GM12878 (cell line): ENCODE measurements around the gene CHST5. TPM values are rescaled to one million over a fixed set of nuclear protein-coding genes. Genes with fewer than 3 reads are reported as not detected.

Experiments used
- BMI1 ChIP-seq: fragments of 450-650 bp; IDR thresholded peaks from 2 replicates; pipeline ENCODE4 v1.6.1; 2016; ENCODE audit warnings: mild to moderate bottlenecking, moderate library complexity, borderline replicate concordance
- CBFB ChIP-seq: IDR thresholded peaks from 2 replicates; pipeline ENCODE4 v1.6.1; 2016; ENCODE audit warnings: antibody characterized with exemption, low read depth
- CEBPB ChIP-seq, 2 experiments: fragments of 150-350 bp in 1 of 2; IDR thresholded peaks; 2 replicates each; pipeline ENCODE4 v1.6.1; 2012 to 2014; ENCODE audit warnings: low read depth in 2 of 2, low read length in 2 of 2, borderline replicate concordance in 1 of 2, inconsistent platforms in 1 of 2
- CHD2 ChIP-seq: IDR thresholded peaks from 2 replicates; pipeline ENCODE4 v1.6.1; 2011; ENCODE audit warnings: low read depth, low read length, improper control_type of control experiment, borderline replicate concordance
- CHD4 ChIP-seq: fragments of 200-600 bp; sonication (generic); IDR thresholded peaks from 2 replicates; pipeline ENCODE4 v1.6.1; 2016; ENCODE audit warnings: mild to moderate bottlenecking
- CREM ChIP-seq: IDR thresholded peaks from 2 replicates; pipeline ENCODE4 v1.6.1; 2014; ENCODE audit warnings: antibody characterized with exemption, low read depth
- EGR1 ChIP-seq, 2 experiments: IDR thresholded peaks; 1 replicate in 1 of 2; 2 replicates in 1 of 2; pipeline ENCODE4 v1.6.1; 2011 to 2012; ENCODE audit warnings: low read depth in 2 of 2, low read length in 2 of 2, borderline replicate concordance in 1 of 2, mild to moderate bottlenecking in 1 of 2, moderate library complexity in 1 of 2
- HDGF ChIP-seq: fragments of 450-650 bp; IDR thresholded peaks from 2 replicates; pipeline ENCODE4 v1.6.1; 2016; ENCODE audit warnings: antibody characterized with exemption
- IKZF2 ChIP-seq, 2 experiments: fragments of 450-650 bp; IDR thresholded peaks; 2 replicates each; pipeline ENCODE4 v1.6.1; 2017; ENCODE audit warnings: mild to moderate bottlenecking in 2 of 2, moderate library complexity in 2 of 2
- MEF2A ChIP-seq: IDR thresholded peaks from 2 replicates; pipeline ENCODE4 v1.6.1; 2011; ENCODE audit warnings: low read depth, mild to moderate bottlenecking, low read length, moderate library complexity; ENCODE audit not compliant: insufficient read depth
- MYC ChIP-seq: IDR thresholded peaks from 2 replicates; pipeline ENCODE4 v1.6.1; 2011; ENCODE audit warnings: mild to moderate bottlenecking, low read length, moderate library complexity, inconsistent platforms; ENCODE audit not compliant: insufficient read depth, insufficient replicate concordance, insufficient read length, severe bottlenecking
- RFX5 ChIP-seq: IDR thresholded peaks from 2 replicates; pipeline ENCODE4 v1.6.1; 2011; ENCODE audit warnings: low read depth, low read length, improper control_type of control experiment
- TARDBP ChIP-seq: IDR thresholded peaks from 2 replicates; pipeline ENCODE4 v1.6.1; 2016; ENCODE audit warnings: borderline replicate concordance
- WRNIP1 ChIP-seq: IDR thresholded peaks from 2 replicates; pipeline ENCODE4 v1.6.1; 2011; ENCODE audit warnings: low read depth, low read length, improper control_type of control experiment, borderline replicate concordance
- ZNF24 ChIP-seq: fragments of 450-650 bp; IDR thresholded peaks from 2 replicates; pipeline ENCODE4 v1.6.1; 2017; ENCODE audit warnings: antibody characterized with exemption, mild to moderate bottlenecking
- ZNF622 ChIP-seq: fragments of 450-650 bp; IDR thresholded peaks from 2 replicates; pipeline ENCODE4 v1.6.1; 2017; ENCODE audit warnings: mild to moderate bottlenecking, inconsistent platforms
- polyA plus RNA-seq, 11 experiments: library from polyadenylated mRNA; depleted of rRNA in 4 of 11; unstranded in 6 of 11; stranded (reverse) in 5 of 11; fragments of >200 nt; fragmentation: Nextera tagmentation in 4 of 11; fragmentation: Illumina TruSeq in 1 of 11; extraction: Ambion mirVana in 4 of 11; extraction: Trizol in 1 of 11; gene quantifications; 1 replicate in 1 of 11; 2 replicates in 10 of 11; pipeline versions ENCODE4 v1.2.1 to v1.2.3, GENCODE V29; 2011 to 2016; ENCODE audit warnings: inconsistent platforms in 2 of 11, missing spikeins in 2 of 11, low read depth in 1 of 11
- total RNA-seq, 4 experiments: library from RNA; depleted of rRNA in 3 of 4; stranded (reverse); fragments of >200 nt in 3 of 4; fragmentation: Illumina TruSeq in 1 of 4; extraction: Trizol in 1 of 4; gene quantifications; 2 replicates each; pipeline versions ENCODE4 v1.2.1 to v1.2.3, GENCODE V29; 2013 to 2021
- TF ChIP-seq, protein P1 (sequence below): fragments of 450-650 bp; IDR thresholded peaks from 2 replicates; pipeline ENCODE4 v1.6.1; 2016; ENCODE audit warnings: mild to moderate bottlenecking
- TF ChIP-seq, protein P2 (sequence below): fragments of 450-650 bp; IDR thresholded peaks from 2 replicates; pipeline ENCODE4 v1.6.1; 2017; ENCODE audit warnings: borderline replicate concordance
- TF ChIP-seq, protein P3 (sequence below): IDR thresholded peaks from 2 replicates; pipeline ENCODE4 v1.6.1; 2011; ENCODE audit warnings: low read depth, mild to moderate bottlenecking, low read length, moderate library complexity, borderline replicate concordance; ENCODE audit errors: extremely low read depth
- TF ChIP-seq, protein P4 (sequence below): fragments of 450-650 bp; IDR thresholded peaks from 2 replicates; pipeline ENCODE4 v1.6.1; 2018; ENCODE audit warnings: borderline replicate concordance, mild to moderate bottlenecking; ENCODE audit not compliant: partially characterized antibody
- TF ChIP-seq, protein P5 (sequence below): IDR thresholded peaks from 2 replicates; pipeline ENCODE4 v1.6.1; 2012; ENCODE audit warnings: low read depth, low read length, improper control_type of control experiment

CHST5 gene
- total and polyA plus RNA-seq, 10 of the 15 experiments (the other 5 are each of a cell fraction or from before 2014, with no cell fraction given), result 0.04 to 0.43 (median 0.14) TPM; not detected in 6

DNA sequence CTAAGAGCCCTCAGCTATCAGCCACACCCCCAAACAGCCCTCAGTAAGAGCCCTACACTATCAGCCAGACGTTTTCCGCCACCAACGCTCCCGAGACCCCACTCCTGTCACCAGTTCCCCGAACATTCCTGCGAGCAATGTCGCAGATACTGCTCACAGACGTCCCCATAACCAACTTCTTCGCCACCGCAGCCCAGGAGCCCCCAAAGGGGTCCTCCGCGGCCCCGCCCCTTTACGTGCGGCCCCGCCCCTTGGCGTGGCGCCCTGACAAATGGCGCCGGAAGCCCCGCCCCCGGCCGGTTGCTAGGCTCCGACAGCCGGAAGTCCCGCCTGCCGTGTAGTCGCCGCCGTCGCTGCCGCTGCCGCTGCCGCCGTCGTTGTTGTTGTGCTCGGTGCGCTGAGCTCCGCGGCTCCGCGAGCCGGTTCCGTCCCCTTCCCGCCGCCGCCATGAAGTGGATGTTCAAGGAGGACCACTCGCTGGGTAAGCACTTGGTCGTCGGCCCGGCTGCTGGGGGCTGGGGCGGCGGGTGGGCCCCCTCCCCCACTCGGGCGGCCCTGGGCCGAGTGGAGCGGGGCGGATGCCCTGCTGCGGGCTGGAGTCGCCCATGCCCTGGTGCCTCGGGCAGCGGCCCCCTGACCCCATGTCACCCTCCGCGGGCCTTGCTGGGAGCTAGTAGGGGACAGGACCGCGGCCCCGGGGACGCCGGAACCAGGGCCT, 30.3 kb upstream of the CHST5 start, which contains the start of gene GABARAPL2 (continued):
- TF ChIP-seq, protein P1, sequence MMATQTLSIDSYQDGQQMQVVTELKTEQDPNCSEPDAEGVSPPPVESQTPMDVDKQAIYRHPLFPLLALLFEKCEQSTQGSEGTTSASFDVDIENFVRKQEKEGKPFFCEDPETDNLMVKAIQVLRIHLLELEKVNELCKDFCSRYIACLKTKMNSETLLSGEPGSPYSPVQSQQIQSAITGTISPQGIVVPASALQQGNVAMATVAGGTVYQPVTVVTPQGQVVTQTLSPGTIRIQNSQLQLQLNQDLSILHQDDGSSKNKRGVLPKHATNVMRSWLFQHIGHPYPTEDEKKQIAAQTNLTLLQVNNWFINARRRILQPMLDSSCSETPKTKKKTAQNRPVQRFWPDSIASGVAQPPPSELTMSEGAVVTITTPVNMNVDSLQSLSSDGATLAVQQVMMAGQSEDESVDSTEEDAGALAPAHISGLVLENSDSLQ, result peak; percentile 79
- TF ChIP-seq, protein P2, sequence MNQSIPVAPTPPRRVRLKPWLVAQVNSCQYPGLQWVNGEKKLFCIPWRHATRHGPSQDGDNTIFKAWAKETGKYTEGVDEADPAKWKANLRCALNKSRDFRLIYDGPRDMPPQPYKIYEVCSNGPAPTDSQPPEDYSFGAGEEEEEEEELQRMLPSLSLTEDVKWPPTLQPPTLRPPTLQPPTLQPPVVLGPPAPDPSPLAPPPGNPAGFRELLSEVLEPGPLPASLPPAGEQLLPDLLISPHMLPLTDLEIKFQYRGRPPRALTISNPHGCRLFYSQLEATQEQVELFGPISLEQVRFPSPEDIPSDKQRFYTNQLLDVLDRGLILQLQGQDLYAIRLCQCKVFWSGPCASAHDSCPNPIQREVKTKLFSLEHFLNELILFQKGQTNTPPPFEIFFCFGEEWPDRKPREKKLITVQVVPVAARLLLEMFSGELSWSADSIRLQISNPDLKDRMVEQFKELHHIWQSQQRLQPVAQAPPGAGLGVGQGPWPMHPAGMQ, result no peak
- TF ChIP-seq ZNF622 (no peak), MYC (no peak), CHD2 (peak; percentile 71; the same call in 1 of the 2 replicates), CBFB (no peak), MEF2A (no peak), BMI1 (peak; percentile 53; the same call in 1 of the 2 replicates), CHD4 (no peak), ZNF24 (no peak), IKZF2 (IDR thresholded peaks at IDR 0.05) (no peak), CREM (no peak; the same call in 1 of the 2 replicates), TARDBP (no peak), RFX5 (0 out of 2 replicates have a peak, but pooled peaks have one; percentile 26), HDGF (no peak; the same call in none of the 2 replicates), EGR1 (IDR thresholded peaks at IDR 0.05; ENCODE audit: borderline replicate concordance in 1 of 2, low read depth in 2 of 2, low read length in 2 of 2) (no peak), CEBPB (IDR thresholded peaks at IDR 0.05; ENCODE audit: borderline replicate concordance in 1 of 2, low read depth in 2 of 2, low read length in 2 of 2) (no peak), WRNIP1 (no peak)
- TF ChIP-seq, protein P3, sequence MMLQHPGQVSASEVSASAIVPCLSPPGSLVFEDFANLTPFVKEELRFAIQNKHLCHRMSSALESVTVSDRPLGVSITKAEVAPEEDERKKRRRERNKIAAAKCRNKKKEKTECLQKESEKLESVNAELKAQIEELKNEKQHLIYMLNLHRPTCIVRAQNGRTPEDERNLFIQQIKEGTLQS, result no peak
- TF ChIP-seq, protein P4, sequence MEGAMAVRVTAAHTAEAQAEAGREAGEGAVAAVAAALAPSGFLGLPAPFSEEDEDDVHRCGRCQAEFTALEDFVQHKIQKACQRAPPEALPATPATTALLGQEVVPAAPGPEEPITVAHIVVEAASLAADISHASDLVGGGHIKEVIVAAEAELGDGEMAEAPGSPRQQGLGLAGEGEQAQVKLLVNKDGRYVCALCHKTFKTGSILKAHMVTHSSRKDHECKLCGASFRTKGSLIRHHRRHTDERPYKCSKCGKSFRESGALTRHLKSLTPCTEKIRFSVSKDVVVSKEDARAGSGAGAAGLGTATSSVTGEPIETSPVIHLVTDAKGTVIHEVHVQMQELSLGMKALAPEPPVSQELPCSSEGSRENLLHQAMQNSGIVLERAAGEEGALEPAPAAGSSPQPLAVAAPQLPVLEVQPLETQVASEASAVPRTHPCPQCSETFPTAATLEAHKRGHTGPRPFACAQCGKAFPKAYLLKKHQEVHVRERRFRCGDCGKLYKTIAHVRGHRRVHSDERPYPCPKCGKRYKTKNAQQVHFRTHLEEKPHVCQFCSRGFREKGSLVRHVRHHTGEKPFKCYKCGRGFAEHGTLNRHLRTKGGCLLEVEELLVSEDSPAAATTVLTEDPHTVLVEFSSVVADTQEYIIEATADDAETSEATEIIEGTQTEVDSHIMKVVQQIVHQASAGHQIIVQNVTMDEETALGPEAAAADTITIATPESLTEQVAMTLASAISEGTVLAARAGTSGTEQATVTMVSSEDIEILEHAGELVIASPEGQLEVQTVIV, result no peak
- TF ChIP-seq, protein P5, sequence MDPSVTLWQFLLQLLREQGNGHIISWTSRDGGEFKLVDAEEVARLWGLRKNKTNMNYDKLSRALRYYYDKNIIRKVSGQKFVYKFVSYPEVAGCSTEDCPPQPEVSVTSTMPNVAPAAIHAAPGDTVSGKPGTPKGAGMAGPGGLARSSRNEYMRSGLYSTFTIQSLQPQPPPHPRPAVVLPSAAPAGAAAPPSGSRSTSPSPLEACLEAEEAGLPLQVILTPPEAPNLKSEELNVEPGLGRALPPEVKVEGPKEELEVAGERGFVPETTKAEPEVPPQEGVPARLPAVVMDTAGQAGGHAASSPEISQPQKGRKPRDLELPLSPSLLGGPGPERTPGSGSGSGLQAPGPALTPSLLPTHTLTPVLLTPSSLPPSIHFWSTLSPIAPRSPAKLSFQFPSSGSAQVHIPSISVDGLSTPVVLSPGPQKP, result peak; percentile 80; the same call in 1 of the 2 replicates
